Hypothalamus (tissue), 51 donors: ENCODE results near the gene TMEM181.
A peak's percentile ranks its signal among the peaks of the same experiment; 100 is the strongest.
"Not testable (repeated sequence)": the region's sequence is repeated elsewhere in the genome, so short reads cannot be mapped to it uniquely, and the experiment has no call there.

ENCODE experiments used
- DNase-seq, 51 donors: peaks; one replicate each; lab custom pipeline; 2025; lab: John Stamatoyannopoulos, UW

Gene TMEM181

GRCh38 chr6:158633127-158633526 lies 73.2 kb downstream of the TMEM181 start:
- no peak for DNase-seq

GRCh38 chr6:158634695-158635426 lies 75.0 kb downstream of the TMEM181 start:
- no peak for DNase-seq

- DNase-seq: no peak
Measured at GRCh38 chr6:158635427-158636073, 75.7 kb downstream of the TMEM181 start.

- no peak for DNase-seq
Measured at GRCh38 chr6:158636778-158637177, 76.9 kb downstream of the TMEM181 start.

- no peak for DNase-seq
Measured at GRCh38 chr6:158638324-158638854, 78.5 kb downstream of the TMEM181 start.

GRCh38 chr6:158639056-158639455 lies 79.2 kb downstream of the TMEM181 start:
- DNase-seq: no peak

- DNase-seq: no peak
Measured at GRCh38 chr6:158640519-158640918, 80.6 kb downstream of the TMEM181 start.

- DNase-seq: no peak
Measured at GRCh38 chr6:158642097-158642601, 82.3 kb downstream of the TMEM181 start.

GRCh38 chr6:158643836-158644230 lies 83.9 kb downstream of the TMEM181 start:
- DNase-seq: no peak

GRCh38 chr6:158644231-158645063 lies 84.6 kb downstream of the TMEM181 start, which contains the start of gene DYNLT1:
TSS of gene DYNLT1 (minus strand) at chr6:158644743. CDS start at chr6:158644708, 35 bp downstream.
- DNase-seq: peak; percentile 43 to 92 (median 82)

GRCh38 chr6:158645064-158646022 lies 85.5 kb downstream of the TMEM181 start:
- DNase-seq: peak in 2 of 51 donors; percentile 43 to 60

- DNase-seq: no peak
Measured at GRCh38 chr6:158646023-158646910, 86.4 kb downstream of the TMEM181 start.

GRCh38 chr6:158647501-158647900 lies 87.6 kb downstream of the TMEM181 start:
- no peak for DNase-seq

- peak in 1 of 51 donors; percentile 9 for DNase-seq
Measured at GRCh38 chr6:158648682-158649131, 88.8 kb downstream of the TMEM181 start.

- peak in 12 of 51 donors; percentile 4 to 42 (median 24) for DNase-seq
Measured at GRCh38 chr6:158649289-158650143, 89.6 kb downstream of the TMEM181 start, which contains the start of gene SYTL3. TSS of gene SYTL3 (plus strand) at chr6:158650054. CDS start at chr6:158663269, 13,215 bp downstream.

- DNase-seq: not testable (repeated sequence)
Measured at GRCh38 chr6:158651981-158652737, 92.3 kb downstream of the TMEM181 start.
